ENCODE results near the gene FAT3.

The FAT3 gene

DNA sequence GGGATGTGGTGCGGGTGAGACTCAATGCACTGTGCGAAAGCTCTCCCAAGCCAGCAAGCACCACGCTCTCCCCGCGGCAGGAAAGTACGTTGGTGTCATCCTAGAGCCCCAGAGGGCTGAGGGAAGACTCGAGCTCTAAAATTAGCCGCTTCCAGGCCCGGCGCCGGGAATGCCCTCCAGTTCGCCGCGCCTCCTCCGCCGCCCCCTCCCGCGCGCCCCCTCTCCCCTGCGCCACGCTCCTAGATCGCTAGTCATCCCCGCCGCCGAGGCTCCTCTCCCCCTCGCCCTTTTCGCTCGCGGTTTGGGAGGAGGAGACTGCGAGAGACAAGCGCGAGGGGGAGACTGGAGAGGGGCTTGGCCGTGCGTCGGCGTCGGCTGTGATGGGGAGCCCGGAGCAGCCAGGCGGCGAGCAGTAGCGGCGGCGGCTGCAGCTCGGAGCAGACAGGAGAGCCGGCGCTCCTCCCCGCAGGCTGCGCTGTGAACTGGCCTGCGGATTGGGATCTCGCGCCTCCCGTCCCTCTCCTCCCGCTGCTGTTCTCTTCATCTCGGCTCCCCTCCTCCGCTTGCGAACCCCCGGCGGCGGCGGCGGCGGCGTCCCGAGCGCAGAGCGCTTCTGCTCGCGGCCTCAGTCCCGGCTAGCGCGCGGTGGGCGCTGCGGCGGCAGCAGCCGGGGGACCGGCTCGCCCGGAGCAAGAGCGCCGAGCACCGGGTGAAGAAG lies at the start of gene FAT3:
FAT3 (plus strand) TSS at position 412 of the 718 bp plus-strand sequence. CDS start 127,295 bp downstream, outside the sequence.
- peak; percentile 49 for DNase-seq

DNA sequence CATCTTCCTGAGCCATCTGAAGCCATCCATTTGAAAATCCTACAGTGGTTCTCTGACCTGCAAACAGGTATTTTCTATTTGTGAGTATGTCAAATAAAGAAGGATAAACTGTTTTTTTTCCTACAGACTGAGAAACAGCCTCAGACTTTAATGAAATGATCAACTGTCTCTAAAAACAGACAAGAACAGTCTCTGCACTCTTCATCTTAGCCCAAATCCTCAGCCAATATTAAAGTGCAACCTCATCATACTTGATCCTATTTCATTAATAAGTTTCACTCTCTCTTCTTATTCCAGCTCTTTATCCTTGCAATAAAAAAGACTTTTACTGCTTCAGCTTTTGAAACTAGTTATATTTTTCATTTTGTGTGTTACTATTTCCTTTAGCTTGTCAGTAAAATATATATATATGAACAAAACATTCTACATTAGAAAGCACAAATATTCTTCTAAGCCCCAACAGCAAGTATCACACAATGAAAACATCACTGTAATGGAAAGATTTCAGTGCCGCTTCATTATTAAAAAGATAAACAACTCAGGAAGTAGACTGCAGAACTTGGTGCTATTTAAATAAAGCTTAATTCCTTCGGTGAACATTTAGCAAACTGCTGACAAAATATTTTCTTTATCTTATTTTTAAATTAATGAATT lies 45.5 kb upstream of the FAT3 start:
- DNase-seq, result no peak

DNA sequence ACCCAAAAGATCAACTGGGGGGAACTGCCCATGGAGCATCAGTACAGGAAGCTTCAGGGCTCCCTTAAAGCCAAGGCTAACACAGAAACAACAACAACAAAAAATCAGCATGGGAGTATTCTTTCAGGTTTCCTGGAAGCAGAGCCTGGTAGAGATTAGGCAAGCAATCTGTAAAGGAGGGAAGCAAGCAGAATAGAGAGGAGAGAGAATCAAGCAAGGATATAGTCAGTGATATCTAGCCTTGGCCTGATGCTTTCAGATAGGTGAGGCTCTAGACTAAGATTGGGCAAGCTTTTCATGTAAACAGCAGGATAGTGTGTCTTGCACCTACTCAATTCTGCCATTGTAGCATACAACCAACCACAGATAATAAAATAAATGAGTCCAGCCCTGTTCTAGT lies 44.4 kb upstream of the FAT3 start:
- no peak for DNase-seq

GRCh38 chr11:92180664-92181251 lies 43.9 kb upstream of the FAT3 start:
- no peak for DNase-seq

DNA sequence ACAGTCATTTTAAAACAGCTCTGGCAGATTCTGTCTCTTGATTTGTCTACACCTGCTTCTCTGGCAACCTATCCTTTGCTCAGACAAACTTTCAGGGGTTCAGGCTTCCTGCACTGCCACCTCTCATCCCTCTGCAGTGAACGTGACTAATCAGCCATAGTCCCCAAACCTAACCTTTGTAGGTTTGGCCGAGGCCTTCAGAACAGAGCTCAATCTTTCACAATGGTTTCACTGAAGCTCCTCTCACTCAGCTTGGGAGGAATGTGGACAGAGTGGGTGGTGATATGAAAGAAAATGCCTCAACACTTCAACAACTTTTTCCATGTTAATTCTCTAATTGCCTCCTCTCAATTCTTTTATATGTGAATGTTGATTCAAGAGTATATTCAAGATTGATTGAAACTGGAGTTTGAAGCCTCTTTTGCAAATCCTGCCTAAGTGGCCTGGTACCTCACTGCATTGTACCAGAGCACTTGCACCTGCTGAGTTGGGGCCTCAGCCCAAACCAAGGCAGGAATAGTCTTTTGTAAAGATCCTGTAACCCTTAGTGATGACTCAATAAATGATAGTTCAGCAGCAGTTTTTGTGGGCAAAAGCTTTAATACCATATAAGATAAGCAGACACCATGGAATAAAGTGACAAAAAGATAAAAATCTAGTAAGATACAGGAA lies 33.9 kb upstream of the FAT3 start:
- no peak for DNase-seq

DNA sequence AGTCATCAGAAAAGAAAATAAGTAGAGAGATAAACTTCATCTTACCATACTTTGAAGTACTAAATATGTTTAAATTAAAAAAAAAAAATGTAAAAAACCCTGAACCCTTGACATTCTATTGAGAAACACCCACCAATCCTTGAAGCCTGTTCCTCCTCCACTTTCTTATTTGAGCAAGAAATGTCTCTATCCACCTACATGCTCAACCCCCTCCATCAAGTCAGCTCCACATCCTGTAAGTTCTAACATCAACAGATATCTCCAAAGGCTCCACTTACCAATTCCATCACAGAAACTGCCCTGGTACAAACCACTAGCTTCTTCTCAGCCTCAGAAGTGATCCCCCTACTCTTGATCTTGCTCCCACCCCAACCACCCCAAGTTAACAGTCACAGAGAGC lies 32.5 kb upstream of the FAT3 start:
- DNase-seq, result no peak

- no peak for DNase-seq
Measured at GRCh38 chr11:92198268-92198667, 26.4 kb upstream of the FAT3 start.

DNA sequence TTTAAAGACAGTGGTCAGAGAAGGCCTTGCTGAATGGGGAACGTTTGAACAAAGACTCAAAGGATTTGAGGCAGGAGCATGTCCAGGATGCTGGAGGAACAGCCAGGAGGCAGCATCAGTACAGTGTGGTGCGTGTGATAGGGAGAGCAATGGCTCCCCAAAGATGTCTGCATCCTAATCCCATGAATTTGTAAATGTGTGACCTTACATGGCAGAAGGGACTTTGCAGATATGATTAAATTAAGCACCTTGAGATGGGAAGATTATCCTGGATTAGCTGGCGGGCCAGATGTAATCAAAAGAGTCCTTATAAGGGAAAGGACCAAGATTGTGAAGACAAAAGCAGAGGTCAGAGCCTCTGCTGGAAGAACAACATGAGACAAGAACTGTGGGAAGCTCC lies 24.6 kb upstream of the FAT3 start:
- DNase-seq, result no peak

DNA sequence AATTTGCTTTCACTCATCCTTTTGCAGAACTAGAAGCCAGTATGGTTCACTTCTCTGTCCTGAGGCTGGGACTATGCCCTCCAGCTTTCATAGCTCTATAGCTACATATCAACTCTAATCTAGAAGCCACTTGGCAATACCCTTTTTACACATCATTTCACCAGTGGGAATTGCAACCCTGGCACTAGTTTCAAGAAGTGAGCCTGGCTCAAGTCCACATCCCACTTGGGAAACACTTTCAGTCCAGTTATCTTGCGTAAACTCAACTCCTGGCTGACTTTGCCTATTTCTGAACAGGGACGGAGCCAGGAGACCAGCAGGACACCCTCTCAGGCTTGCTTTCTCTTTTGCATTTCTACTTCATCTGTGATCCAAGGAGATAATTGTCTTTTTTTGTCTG lies 19.9 kb upstream of the FAT3 start:
- no peak for DNase-seq

- DNase-seq, result no peak
Measured at GRCh38 chr11:92206441-92206840, 18.2 kb upstream of the FAT3 start.

GRCh38 chr11:92211576-92212167 lies 12.9 kb upstream of the FAT3 start:
- DNase-seq, result peak; percentile 16

GRCh38 chr11:92212530-92212929 lies 12.1 kb upstream of the FAT3 start:
- DNase-seq, result no peak

- peak; percentile 52 for DNase-seq
Measured at GRCh38 chr11:92216789-92217188, 7.8 kb upstream of the FAT3 start.

DNA sequence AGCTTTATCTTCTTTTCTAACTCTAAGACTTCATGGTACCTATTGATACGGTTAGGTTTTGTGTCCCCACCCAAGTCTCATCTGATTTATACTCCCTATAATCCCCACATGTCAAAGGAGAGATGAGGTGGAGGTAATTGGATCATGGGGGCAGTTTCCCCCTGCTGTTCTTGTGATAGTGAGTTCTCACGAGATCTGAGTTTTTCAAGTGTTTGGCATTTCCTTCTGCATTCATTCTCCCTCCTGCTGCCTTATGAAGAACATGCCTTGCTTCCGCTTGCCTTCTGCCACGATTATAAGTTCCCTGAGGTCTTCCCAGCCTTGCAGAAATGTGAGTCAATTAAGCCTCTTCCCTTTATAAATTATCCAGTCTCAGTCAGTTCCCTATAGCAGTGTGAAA lies 5.1 kb upstream of the FAT3 start:
- no peak for DNase-seq

GRCh38 chr11:92222701-92223100 lies 1.9 kb upstream of the FAT3 start:
- no peak for DNase-seq

DNA sequence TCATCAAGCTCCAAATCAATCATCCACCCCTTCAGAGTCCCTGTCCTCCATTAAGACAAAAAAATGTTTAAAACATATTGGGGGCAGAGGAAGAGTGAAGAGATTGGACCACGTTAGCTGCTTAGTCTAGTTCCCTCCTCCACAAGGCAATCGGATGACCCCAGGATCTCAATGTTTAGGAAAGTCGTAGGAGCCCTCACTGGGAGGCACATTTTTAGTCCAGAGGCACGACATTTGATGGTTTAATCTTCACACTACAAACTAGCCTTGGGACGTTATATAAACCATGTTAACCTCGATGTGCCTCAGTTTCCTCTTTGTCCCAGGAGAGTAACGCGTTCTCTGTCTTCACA lies 588 bp upstream of the FAT3 start:
- no peak for DNase-seq

DNA sequence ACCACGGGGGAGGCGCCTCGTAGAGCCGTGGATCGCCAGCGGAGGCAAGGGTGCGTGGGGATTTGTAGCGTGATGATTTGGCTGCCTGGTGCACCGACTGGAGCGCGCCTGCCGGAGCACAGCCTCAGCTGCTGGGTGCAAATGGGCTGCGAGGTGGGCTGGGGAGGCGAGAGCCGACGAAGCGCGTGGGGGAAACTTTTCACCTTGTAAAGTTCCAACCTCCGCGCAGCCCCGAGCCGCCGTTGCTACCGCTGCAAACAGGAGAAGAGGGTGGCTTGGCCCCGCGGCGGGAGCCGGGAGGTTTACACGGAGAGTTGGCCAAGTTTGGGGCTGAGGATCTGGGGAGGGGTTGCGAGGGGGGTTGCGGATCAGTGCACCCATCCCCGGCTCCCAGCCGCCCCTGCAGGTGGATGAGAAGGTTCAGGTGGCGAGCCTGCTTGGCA lies 528 bp downstream of the FAT3 start:
- DNase-seq, result no peak

DNA sequence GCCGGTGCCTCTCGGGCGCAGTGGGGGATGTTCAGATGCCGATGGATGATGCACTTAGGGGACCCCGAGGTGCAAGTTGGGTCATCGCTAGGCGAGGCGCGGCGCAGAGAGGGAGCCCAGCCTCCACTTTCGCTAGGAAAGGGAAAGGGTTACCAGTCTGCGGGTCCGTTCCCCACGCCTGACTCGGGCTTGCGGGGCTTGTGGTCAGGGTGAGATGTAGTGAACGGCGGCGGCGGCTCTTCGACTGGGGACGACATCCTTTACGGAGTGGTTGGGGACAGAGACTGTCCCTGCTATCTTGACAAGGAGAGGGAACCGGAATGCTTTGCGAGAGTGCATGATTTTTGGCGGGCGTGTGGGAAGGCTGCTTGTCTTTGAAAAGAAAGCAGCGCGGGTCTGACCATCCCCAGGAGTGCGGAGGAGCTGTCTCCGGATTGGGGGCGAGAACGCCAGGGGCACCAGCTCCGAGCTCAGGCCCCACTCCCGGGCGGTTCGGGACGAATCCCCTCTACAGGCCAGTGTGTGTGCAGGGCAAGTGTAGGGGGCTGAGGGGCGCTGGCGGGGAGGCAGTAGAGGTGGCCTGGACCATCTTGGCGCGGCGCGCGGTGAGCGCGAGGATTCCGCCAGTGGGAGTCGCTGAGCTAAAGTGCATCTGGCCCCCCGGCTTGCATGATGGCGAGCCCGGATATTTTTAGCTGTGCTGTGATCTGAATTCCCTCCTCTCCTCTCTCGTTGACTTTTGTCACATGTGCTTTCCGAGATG lies 1.1 kb downstream of the FAT3 start:
- no peak for DNase-seq

GRCh38 chr11:92226331-92227229 lies 2.0 kb downstream of the FAT3 start:
- DNase-seq, result no peak

DNA sequence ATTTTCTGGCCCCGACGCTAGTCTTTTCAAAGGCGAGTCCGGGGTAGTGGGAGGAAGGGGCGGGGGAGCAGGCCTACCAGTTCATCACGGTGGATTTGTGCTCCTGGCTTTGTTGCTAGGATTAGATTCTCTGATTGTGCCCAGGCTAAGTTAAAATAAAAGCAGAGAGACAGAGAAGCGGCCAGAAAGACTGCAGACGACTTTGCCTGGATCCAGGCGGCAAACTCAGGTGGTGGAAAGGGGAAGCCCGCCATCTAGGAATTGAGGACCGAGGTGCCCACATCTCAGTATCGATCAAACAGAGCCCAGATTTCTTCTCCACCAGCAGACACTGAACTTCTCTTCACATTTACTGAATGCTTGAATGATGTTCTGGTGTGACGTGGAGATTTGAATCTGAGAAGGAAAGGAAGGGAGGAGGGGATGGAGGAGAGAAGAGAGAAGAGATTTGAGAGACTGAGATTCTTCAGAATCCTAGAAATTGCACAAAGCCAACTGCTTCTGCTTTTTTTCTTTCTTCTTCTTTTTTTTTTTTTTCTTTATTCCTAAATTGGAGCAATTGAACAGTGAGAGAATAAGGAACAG lies 2.7 kb downstream of the FAT3 start:
- DNase-seq, result no peak
